NB4 (cell line): ENCODE results near the gene EIF1AD.
A peak's percentile ranks its signal among the peaks of the same experiment; 100 is the strongest.

Experiments
- DNase-seq: peaks from one replicate; pipeline ENCODE4 v3.0.0; 2010; ENCODE audit warnings: low read depth
- H3K4me3 ChIP-seq: one replicate; pipeline ENCODE4 v1.5.1; 2011; ENCODE audit warnings: mild to moderate bottlenecking, low read depth, low read length, moderate library complexity
- CTCF ChIP-seq: IDR thresholded peaks from one replicate; pipeline ENCODE4 v1.5.1; 2012; ENCODE audit warnings: low read depth, low read length
- MYC ChIP-seq: IDR thresholded peaks from 2 replicates; pipeline ENCODE4 v1.6.1; 2011; ENCODE audit warnings: low read depth, low read length
- POLR2A ChIP-seq: IDR thresholded peaks from 2 replicates; pipeline ENCODE4 v1.6.1; 2011; ENCODE audit warnings: mild to moderate bottlenecking; ENCODE audit not compliant: insufficient read length; ENCODE audit errors: extremely low read depth
- TF ChIP-seq, protein P1 (sequence below): IDR thresholded peaks from 2 replicates; pipeline ENCODE4 v1.6.1; 2011; ENCODE audit warnings: low read depth, low read length

Gene EIF1AD

DNA sequence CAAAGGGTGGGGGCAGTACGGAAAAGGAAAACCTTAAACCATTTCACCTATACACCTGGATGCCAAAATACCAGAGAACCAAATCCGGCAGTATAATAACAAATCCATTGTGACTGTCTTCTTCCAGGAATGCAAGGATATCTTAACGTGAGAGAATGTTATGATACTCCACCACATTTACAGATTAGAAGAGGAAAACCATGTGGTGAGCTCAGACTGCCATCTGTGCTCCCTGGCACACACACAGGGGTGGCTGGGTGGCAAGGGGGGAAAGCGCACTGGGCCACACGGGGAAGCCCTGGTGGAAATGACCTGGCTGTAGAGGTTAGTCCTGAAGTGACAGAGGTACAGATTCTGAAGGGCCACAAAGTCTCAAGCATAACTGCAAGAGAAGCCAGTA is 9.9 kb downstream of the EIF1AD start:
- no peak overlapping the region for H3K4me3 ChIP-seq
- TF ChIP-seq, protein P1, sequence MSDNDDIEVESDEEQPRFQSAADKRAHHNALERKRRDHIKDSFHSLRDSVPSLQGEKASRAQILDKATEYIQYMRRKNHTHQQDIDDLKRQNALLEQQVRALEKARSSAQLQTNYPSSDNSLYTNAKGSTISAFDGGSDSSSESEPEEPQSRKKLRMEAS: no peak
- TF ChIP-seq POLR2A: no peak
- DNase-seq: no peak

- TF ChIP-seq MYC: peak; percentile 86
- TF ChIP-seq, protein P1: peak; percentile 89
- peak; percentile 95 for TF ChIP-seq CTCF
- TF ChIP-seq POLR2A: no peak
- DNase-seq: peak; percentile 96
- no peak overlapping the region for H3K4me3 ChIP-seq
Measured at GRCh38 chr11:65988791-65989592, 13.0 kb downstream of the EIF1AD start.

- DNase-seq: no peak
- TF ChIP-seq MYC (no peak), POLR2A (no peak), CTCF (no peak)
- TF ChIP-seq, protein P1: no peak
- H3K4me3 ChIP-seq: no peak overlapping the region
Measured at GRCh38 chr11:65987336-65987735, 14.6 kb downstream of the EIF1AD start.

DNA sequence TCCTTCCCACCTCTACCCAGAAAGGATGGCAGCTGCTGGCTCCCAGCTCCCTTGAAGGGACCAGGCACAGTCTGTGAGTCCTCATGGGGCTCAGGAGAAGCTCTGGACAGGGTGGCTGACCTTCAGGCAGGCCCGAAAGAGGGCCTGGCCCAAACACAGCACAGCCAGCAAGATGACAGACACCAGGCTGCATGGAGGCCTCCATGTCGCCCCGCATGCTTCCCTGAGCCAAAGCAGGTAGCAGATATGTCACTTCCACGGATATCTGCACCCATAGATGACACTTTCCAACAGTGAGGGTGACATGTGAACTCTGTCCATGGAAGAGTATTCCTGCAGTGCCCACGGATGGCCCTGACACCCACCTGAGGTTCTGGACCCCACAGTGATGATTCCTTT is 18.4 kb downstream of the EIF1AD start:
- no peak for TF ChIP-seq CTCF
- TF ChIP-seq, protein P1: no peak
- DNase-seq: no peak
- no peak overlapping the region for H3K4me3 ChIP-seq

DNA sequence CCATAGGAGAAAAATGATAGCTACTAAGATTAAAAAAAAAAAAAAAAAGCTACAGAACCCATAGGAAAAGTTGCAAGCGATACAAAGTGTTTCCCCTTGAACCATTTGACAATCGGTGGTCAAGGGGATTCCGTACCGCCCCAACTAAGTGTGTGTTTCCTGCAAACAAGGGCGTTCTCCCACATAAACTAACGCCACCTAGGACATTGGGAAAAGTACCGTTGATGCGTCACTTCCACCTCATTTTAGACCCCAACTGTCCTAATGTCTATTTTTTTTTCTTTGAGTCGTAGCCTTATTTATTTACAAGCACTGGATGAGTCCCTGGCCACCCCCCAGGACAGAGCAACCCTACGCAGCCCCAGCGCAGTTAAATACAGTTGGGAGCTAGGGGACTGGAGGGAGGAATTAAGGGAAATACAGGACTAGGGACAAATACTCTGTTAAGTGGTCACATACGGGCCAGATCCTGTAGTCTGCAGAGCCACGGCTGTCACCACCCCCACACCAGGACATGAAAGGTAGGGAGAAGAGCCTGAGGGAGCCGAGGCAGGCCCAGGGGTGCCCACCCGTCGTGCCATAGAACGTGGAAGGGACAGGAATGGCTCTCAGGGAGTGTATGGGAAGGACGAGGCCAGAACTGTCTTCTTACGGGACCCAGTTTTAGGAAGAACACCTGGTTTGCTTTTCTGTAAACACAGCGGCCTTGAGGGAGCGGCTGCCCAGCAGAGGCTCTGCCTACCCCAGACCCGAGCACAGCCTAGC is 19.0 kb downstream of the EIF1AD start:
- H3K4me3 ChIP-seq: no peak overlapping the region
- TF ChIP-seq, protein P1: no peak
- no peak for TF ChIP-seq MYC
- no peak for TF ChIP-seq CTCF
- TF ChIP-seq POLR2A: no peak
- no peak for DNase-seq
